H9 (cell line): ENCODE data around the gene ALDOA. TPM values are rescaled to one million over a fixed set of nuclear protein-coding genes. Genes with fewer than 3 reads are reported as not detected.
A peak's percentile ranks its signal among the peaks of the same experiment; 100 is the strongest.

Experiments
- DNase-seq: peaks from one replicate; pipeline ENCODE4 v3.0.0-alpha.2; 2017
- H2AFZ ChIP-seq: one replicate; pipeline ENCODE4 v1.6.1; 2013; ENCODE audit warnings: mild to moderate bottlenecking, low read length, control low read depth, moderate library complexity
- H2AK5ac ChIP-seq: 2 replicates; pipeline ENCODE4 v1.6.1; 2013; ENCODE audit warnings: low read length, control low read depth, mixed read lengths; ENCODE audit not compliant: insufficient read length
- H2BK120ac ChIP-seq: one replicate; pipeline ENCODE4 v1.6.1; 2013; ENCODE audit warnings: low read depth, mild to moderate bottlenecking, low read length, control low read depth, inconsistent platforms; ENCODE audit not compliant: poor library complexity, severe bottlenecking
- H2BK12ac ChIP-seq: 2 replicates; pipeline ENCODE4 v1.6.1; 2013; ENCODE audit warnings: low read length, control low read depth, mixed read lengths, low read depth; ENCODE audit not compliant: insufficient read length
- H2BK15ac ChIP-seq: 2 replicates; pipeline ENCODE4 v1.6.1; 2013; ENCODE audit warnings: low read depth, low read length, control low read depth
- H2BK20ac ChIP-seq: one replicate; pipeline ENCODE4 v1.6.1; 2013; ENCODE audit warnings: low read depth, mild to moderate bottlenecking, low read length, control low read depth, inconsistent platforms; ENCODE audit not compliant: poor library complexity, severe bottlenecking
- H2BK5ac ChIP-seq: 2 replicates; pipeline ENCODE4 v1.6.1; 2013; ENCODE audit warnings: low read length, control low read depth, mixed read lengths; ENCODE audit not compliant: insufficient read length
- H3K14ac ChIP-seq: 2 replicates; pipeline ENCODE4 v1.6.1; 2013; ENCODE audit warnings: low read length, control low read depth; ENCODE audit not compliant: insufficient read depth
- H3K18ac ChIP-seq: 2 replicates; pipeline ENCODE4 v1.6.1; 2013; ENCODE audit warnings: low read depth, mild to moderate bottlenecking, mixed read lengths, low read length, control low read depth; ENCODE audit not compliant: insufficient read length
- H3K23ac ChIP-seq: 2 replicates; pipeline ENCODE4 v1.6.1; 2013; ENCODE audit warnings: low read length, control low read depth, mixed read lengths, low read depth; ENCODE audit not compliant: insufficient read length
- H3K23me2 ChIP-seq: 2 replicates; pipeline ENCODE4 v1.6.1; 2013; ENCODE audit warnings: low read depth, mild to moderate bottlenecking, mixed read lengths, low read length, control low read depth; ENCODE audit not compliant: insufficient read length, poor library complexity, severe bottlenecking
- H3K27ac ChIP-seq: 2 replicates; pipeline ENCODE4 v1.5.1; 2013; ENCODE audit warnings: low read length, control low read depth, mixed read lengths, low read depth; ENCODE audit not compliant: insufficient read length
- H3K27me3 ChIP-seq: 2 replicates; pipeline ENCODE4 v1.6.1; 2013; ENCODE audit warnings: low read length, control low read depth, inconsistent platforms; ENCODE audit not compliant: insufficient read depth
- H3K4ac ChIP-seq: 2 replicates; pipeline ENCODE4 v1.6.1; 2013; ENCODE audit warnings: low read depth, mild to moderate bottlenecking, control low read depth, inconsistent platforms, low read length, moderate library complexity
- H3K4me1 ChIP-seq: 2 replicates; pipeline ENCODE4 v1.6.1; 2013; ENCODE audit warnings: low read length, control low read depth, inconsistent platforms; ENCODE audit not compliant: insufficient read depth
- H3K4me2 ChIP-seq: 2 replicates; pipeline ENCODE4 v1.6.1; 2013; ENCODE audit warnings: low read length, control low read depth, mixed read lengths; ENCODE audit not compliant: insufficient read length, insufficient read depth
- H3K56ac ChIP-seq: 2 replicates; pipeline ENCODE4 v1.6.1; 2013; ENCODE audit warnings: low read depth, mild to moderate bottlenecking, mixed read lengths, low read length, control low read depth; ENCODE audit not compliant: insufficient read length
- H3K79me1 ChIP-seq: 2 replicates; pipeline ENCODE4 v1.6.1; 2013; ENCODE audit warnings: low read depth, mild to moderate bottlenecking, moderate library complexity, low read length, control low read depth, inconsistent platforms; ENCODE audit not compliant: insufficient read depth, poor library complexity, severe bottlenecking
- H3K79me2 ChIP-seq: 2 replicates; pipeline ENCODE4 v1.6.1; 2013; ENCODE audit warnings: low read length, control low read depth, inconsistent platforms; ENCODE audit not compliant: insufficient read depth
- H3K9ac ChIP-seq: 2 replicates; pipeline ENCODE4 v1.6.1; 2013; ENCODE audit warnings: low read length, control low read depth, mixed read lengths; ENCODE audit not compliant: insufficient read length; ENCODE audit errors: extremely low read depth
- H3K9me3 ChIP-seq: one replicate; pipeline ENCODE4 v1.6.1; 2013; ENCODE audit warnings: low read depth, low read length, inconsistent platforms; ENCODE audit not compliant: control insufficient read depth
- H3T11ph ChIP-seq: one replicate; pipeline ENCODE4 v1.6.1; 2013; ENCODE audit warnings: mild to moderate bottlenecking, low read length, control low read depth, inconsistent platforms
- H4K20me1 ChIP-seq: one replicate; pipeline ENCODE4 v1.6.1; 2013; ENCODE audit not compliant: control insufficient read depth, insufficient read length, insufficient read depth
- H4K5ac ChIP-seq: 2 replicates; pipeline ENCODE4 v1.6.1; 2013; ENCODE audit warnings: low read depth, mild to moderate bottlenecking, mixed read lengths, low read length, control low read depth; ENCODE audit not compliant: insufficient read length
- H4K8ac ChIP-seq: replicated peaks from 2 replicates; pipeline ENCODE4 v1.6.1; 2013; ENCODE audit warnings: low read length, control low read depth, mixed read lengths, low read depth; ENCODE audit not compliant: insufficient read length
- H4K91ac ChIP-seq: 2 replicates; pipeline ENCODE4 v1.6.1; 2013; ENCODE audit warnings: low read depth, mild to moderate bottlenecking, moderate library complexity, mixed read lengths, low read length, control low read depth; ENCODE audit not compliant: insufficient read length
- H3K27ac Mint-ChIP-seq, 3 experiments: 2 replicates in 2 of 3; 3 replicates in 1 of 3; pipeline ENCODE4 v1.8.0; 2020 to 2021; ENCODE audit warnings: mixed read lengths in 3 of 3, mild to moderate bottlenecking in 1 of 3, moderate library complexity in 1 of 3
- H3K27me3 Mint-ChIP-seq: 2 replicates; pipeline ENCODE4 v1.8.0; 2021; ENCODE audit warnings: low read depth, mild to moderate bottlenecking, moderate library complexity, mixed read lengths
- H3K36me3 Mint-ChIP-seq, 3 experiments: 2 replicates in 2 of 3; 3 replicates in 1 of 3; pipeline ENCODE4 v1.8.0; 2020 to 2021; ENCODE audit warnings: low read depth in 3 of 3, mixed read lengths in 3 of 3; ENCODE audit not compliant: insufficient read depth in 1 of 3
- H3K4me1 Mint-ChIP-seq, 2 experiments: 2 replicates each; pipeline ENCODE4 v1.8.0; 2020; ENCODE audit warnings: mixed read lengths in 2 of 2
- H3K4me3 Mint-ChIP-seq, 2 experiments: 2 replicates in 1 of 2; 3 replicates in 1 of 2; pipeline ENCODE4 v1.8.0; 2020 to 2021; ENCODE audit warnings: mild to moderate bottlenecking in 2 of 2, mixed read lengths in 2 of 2, moderate library complexity in 1 of 2
- H3K9me3 Mint-ChIP-seq, 2 experiments: 2 replicates in 1 of 2; 3 replicates in 1 of 2; pipeline ENCODE4 v1.8.0; 2020; ENCODE audit warnings: mild to moderate bottlenecking in 2 of 2, mixed read lengths in 2 of 2, moderate library complexity in 1 of 2
- CTCF ChIP-seq: fragments of 200-600 bp; sonication (generic); conservative IDR thresholded peaks from 3 replicates; pipeline ENCODE4 v1.8.0; 2021; ENCODE audit warnings: antibody characterized with exemption, mild to moderate bottlenecking
- WGBS: extraction: QIAGEN DNeasy Blood & Tissue Kit; methylation state at CpG from one replicate; pipeline ENCODE4 v1.1.7; 2013; ENCODE audit warnings: missing lambda C conversion rate, low lambda C conversion rate, mixed read lengths; ENCODE audit not compliant: insufficient read length; ENCODE audit errors: extremely low coverage; 5-methylcytosine and 5-hydroxymethylcytosine counted together
- total RNA-seq: library from RNA; stranded (reverse); gene quantifications from 2 replicates; pipeline ENCODE4 v1.2.1, GENCODE V29; 2021

Gene ALDOA
- total RNA-seq, 1 experiment from 2014 or later = 1,356 TPM

- Mint-ChIP-seq H3K9me3 (no peaks in the 10 kb centered on the region; a peak in 1 of 5 replicates), H3K36me3 (peaks cover 6 to 16% (median 10%) of the 10 kb centered on the region in 3 experiments; a peak in 5 of 7 replicates), H3K27ac (peak overlapping the region in 1 of 3 experiments; percentile 43; a peak in 1 of 7 replicates), H3K4me3 (no peak overlapping the region), H3K27me3 (no peaks in the 10 kb centered on the region; the same call in 1 of the 2 replicates), H3K4me1 (peaks cover 16 to 32% of the 10 kb centered on the region in 2 experiments)
- no peak overlapping the region for H4K8ac ChIP-seq
- H4K91ac ChIP-seq = no peak overlapping the region
- no peak overlapping the region for H2AFZ ChIP-seq
- no peak overlapping the region for H3K4ac ChIP-seq
- H3K4me1 ChIP-seq = peaks cover 3% of the 10 kb centered on the region; the same call in 1 of the 2 replicates
- no peak overlapping the region for H3K56ac ChIP-seq
- no peak for TF ChIP-seq CTCF
- no peak overlapping the region for H2BK120ac ChIP-seq
- no peak overlapping the region for H3K23ac ChIP-seq
- no peak overlapping the region for H3K18ac ChIP-seq
- H3K14ac ChIP-seq = no peak overlapping the region
- H3K23me2 ChIP-seq = peaks cover 15% of the 10 kb centered on the region
- no peak overlapping the region for H4K5ac ChIP-seq
- H3K9ac ChIP-seq = no peak overlapping the region
- no peak overlapping the region for H3K4me2 ChIP-seq
- H2BK15ac ChIP-seq = no peak overlapping the region
- no peak overlapping the region for H2BK12ac ChIP-seq
- no peaks in the 10 kb centered on the region for H3K9me3 ChIP-seq
- WGBS = no CpG with 5 or more reads among the region's 7 CpGs
- H2BK5ac ChIP-seq = no peak overlapping the region
- H2BK20ac ChIP-seq = no peak overlapping the region
- no peak overlapping the region for H3K27ac ChIP-seq
- no peaks in the 10 kb centered on the region for H4K20me1 ChIP-seq
- DNase-seq = no peak
- no peak overlapping the region for H2AK5ac ChIP-seq
- H3K79me2 ChIP-seq = no peaks in the 10 kb centered on the region; the same call in 1 of the 2 replicates
- no peaks in the 10 kb centered on the region for H3K27me3 ChIP-seq
- no peaks in the 10 kb centered on the region for H3K79me1 ChIP-seq
- H3T11ph ChIP-seq = no peak overlapping the region
Measured at GRCh38 chr16:30025574-30025973, 40.0 kb upstream of the ALDOA start.
